SU-DHL-6 (cell line): Measurements from ENCODE around the gene DEFB119.

Experiments used
- H2AFZ ChIP-seq: fragments of 200-600 bp; sonication (generic); 2 replicates; pipeline ENCODE4 v1.6.1; 2014; ENCODE audit warnings: low read depth, mild to moderate bottlenecking, moderate library complexity, mixed read lengths, antibody characterized with exemption, low read length; ENCODE audit not compliant: severe bottlenecking
- H3F3A ChIP-seq: fragments of 200-600 bp; shearing (Covaris generic); 2 replicates; pipeline ENCODE4 v1.6.0; 2016; ENCODE audit warnings: antibody characterized with exemption, mild to moderate bottlenecking; ENCODE audit not compliant: insufficient read depth
- H3K27ac ChIP-seq: fragments of 200-600 bp; sonication (generic); 2 replicates; pipeline ENCODE4 v1.5.1; 2016; ENCODE audit warnings: low read depth, mild to moderate bottlenecking, low read length, moderate library complexity, mixed read lengths
- H3K27me3 ChIP-seq: fragments of 200-600 bp; sonication (generic), shearing (Covaris generic); 2 replicates; pipeline ENCODE4 v1.6.0; 2014; ENCODE audit warnings: mild to moderate bottlenecking, low read length
- H3K36me3 ChIP-seq: fragments of 200-600 bp; sonication (generic); 2 replicates; pipeline ENCODE4 v1.6.1; 2014; ENCODE audit warnings: mild to moderate bottlenecking, low read length, mixed read lengths
- H3K4me2 ChIP-seq: fragments of 300-600, 200-600 bp; shearing (Covaris generic), sonication (generic); 2 replicates; pipeline ENCODE4 v1.6.0; 2014; ENCODE audit warnings: low read length, low read depth, mild to moderate bottlenecking; ENCODE audit not compliant: poor library complexity, severe bottlenecking
- H3K4me3 ChIP-seq: fragments of 200-600 bp; sonication (generic); 2 replicates; pipeline ENCODE4 v1.5.1; 2014; ENCODE audit warnings: antibody characterized with exemption, low read length, mild to moderate bottlenecking, mixed read lengths; ENCODE audit not compliant: insufficient read depth, poor library complexity, severe bottlenecking
- H3K79me2 ChIP-seq: fragments of 200-600 bp; sonication (generic); 2 replicates; pipeline ENCODE4 v1.6.1; 2014; ENCODE audit warnings: mild to moderate bottlenecking, low read length, moderate library complexity; ENCODE audit not compliant: insufficient read depth
- H3K9ac ChIP-seq: fragments of 200-600 bp; sonication (generic); 2 replicates; pipeline ENCODE4 v1.7.0; 2014; ENCODE audit warnings: mild to moderate bottlenecking, low read length
- H3K9me2 ChIP-seq: fragments of 200-600 bp; sonication (generic); replicated peaks from 2 replicates; pipeline ENCODE4 v1.6.1; 2014; ENCODE audit warnings: low read length; ENCODE audit not compliant: insufficient read depth
- H3K9me3 ChIP-seq: fragments of 200-600 bp; sonication (generic); 2 replicates; pipeline ENCODE4 v1.6.1; 2014; ENCODE audit warnings: low read length, mixed read lengths; ENCODE audit not compliant: insufficient read depth
- H4K20me1 ChIP-seq: fragments of 200-600 bp; sonication (generic); 2 replicates; pipeline ENCODE4 v1.6.1; 2014; ENCODE audit warnings: low read depth, mild to moderate bottlenecking, antibody characterized with exemption, low read length, moderate library complexity, mixed read lengths
- EZH2phosphoT487 ChIP-seq: fragments of 200-600 bp; sonication (generic), shearing (Covaris generic); conservative IDR thresholded peaks from 2 replicates; pipeline ENCODE4 v1.6.1; 2018; ENCODE audit warnings: mild to moderate bottlenecking, antibody characterized with exemption, low read length, moderate library complexity, mixed read lengths
- TF ChIP-seq, protein P1 (sequence below): fragments of 200-600 bp; sonication (generic); IDR thresholded peaks from one replicate; pipeline ENCODE4 v1.5.1; 2017; ENCODE audit warnings: antibody characterized with exemption, mild to moderate bottlenecking, low read length, moderate library complexity; ENCODE audit not compliant: insufficient read depth, poor library complexity, severe bottlenecking

Gene DEFB119

DNA sequence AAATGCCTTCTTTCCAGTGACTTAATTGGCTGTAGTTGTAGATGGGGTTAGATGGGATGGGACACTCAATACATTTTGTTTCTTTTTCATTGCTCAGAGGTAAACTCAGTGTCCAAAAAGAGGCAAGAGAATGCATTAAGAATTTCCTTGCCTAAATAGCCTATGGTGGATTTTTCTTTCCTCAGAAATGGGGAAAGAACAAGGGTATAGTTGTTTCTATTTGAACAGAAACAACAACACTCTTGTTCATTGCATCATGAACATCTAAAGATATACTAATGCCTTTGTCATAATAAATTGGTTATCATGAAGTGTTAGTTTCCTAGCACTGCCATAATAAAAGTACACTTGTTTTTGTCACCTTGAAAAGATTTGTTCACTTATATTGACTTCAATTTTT lies 35.4 kb upstream of the DEFB119 start:
- no peak for TF ChIP-seq EZH2phosphoT487
- TF ChIP-seq, protein P1, sequence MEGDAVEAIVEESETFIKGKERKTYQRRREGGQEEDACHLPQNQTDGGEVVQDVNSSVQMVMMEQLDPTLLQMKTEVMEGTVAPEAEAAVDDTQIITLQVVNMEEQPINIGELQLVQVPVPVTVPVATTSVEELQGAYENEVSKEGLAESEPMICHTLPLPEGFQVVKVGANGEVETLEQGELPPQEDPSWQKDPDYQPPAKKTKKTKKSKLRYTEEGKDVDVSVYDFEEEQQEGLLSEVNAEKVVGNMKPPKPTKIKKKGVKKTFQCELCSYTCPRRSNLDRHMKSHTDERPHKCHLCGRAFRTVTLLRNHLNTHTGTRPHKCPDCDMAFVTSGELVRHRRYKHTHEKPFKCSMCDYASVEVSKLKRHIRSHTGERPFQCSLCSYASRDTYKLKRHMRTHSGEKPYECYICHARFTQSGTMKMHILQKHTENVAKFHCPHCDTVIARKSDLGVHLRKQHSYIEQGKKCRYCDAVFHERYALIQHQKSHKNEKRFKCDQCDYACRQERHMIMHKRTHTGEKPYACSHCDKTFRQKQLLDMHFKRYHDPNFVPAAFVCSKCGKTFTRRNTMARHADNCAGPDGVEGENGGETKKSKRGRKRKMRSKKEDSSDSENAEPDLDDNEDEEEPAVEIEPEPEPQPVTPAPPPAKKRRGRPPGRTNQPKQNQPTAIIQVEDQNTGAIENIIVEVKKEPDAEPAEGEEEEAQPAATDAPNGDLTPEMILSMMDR: no peak
- H3K4me3 ChIP-seq: no peak overlapping the region
- no peaks in the 10 kb centered on the region for H3K9me3 ChIP-seq
- no peak overlapping the region for H3K9ac ChIP-seq
- H4K20me1 ChIP-seq: no peaks in the 10 kb centered on the region
- H3K79me2 ChIP-seq: no peaks in the 10 kb centered on the region
- H3K9me2 ChIP-seq: no peaks in the 10 kb centered on the region
- H3F3A ChIP-seq: no peaks in the 10 kb centered on the region
- no peak overlapping the region for H3K4me2 ChIP-seq
- H2AFZ ChIP-seq: no peak overlapping the region
- no peaks in the 10 kb centered on the region for H3K36me3 ChIP-seq
- no peaks in the 10 kb centered on the region for H3K27me3 ChIP-seq
- no peak overlapping the region for H3K27ac ChIP-seq

DNA sequence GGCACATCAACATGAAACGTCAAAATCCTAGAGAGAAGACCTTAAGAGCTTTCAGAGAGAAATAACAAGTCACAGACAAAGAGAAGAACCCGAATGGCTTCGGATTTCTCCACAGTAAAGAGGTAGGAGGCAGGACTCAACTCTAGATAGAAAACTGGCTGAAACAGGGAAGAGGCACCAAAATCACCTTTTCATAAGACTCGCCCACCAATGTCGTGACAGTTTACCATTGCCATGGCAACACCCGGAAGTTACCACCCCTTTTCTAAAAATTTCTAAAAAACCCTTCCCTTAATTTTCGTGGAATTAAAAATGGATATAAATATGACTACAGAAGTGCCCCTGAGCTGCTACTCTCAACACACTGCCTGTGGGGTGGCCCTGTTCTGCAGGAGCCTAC lies 27.9 kb upstream of the DEFB119 start:
- no peaks in the 10 kb centered on the region for H3K79me2 ChIP-seq
- H3K4me3 ChIP-seq: no peak overlapping the region
- no peaks in the 10 kb centered on the region for H3K27me3 ChIP-seq
- H2AFZ ChIP-seq: no peak overlapping the region
- no peaks in the 10 kb centered on the region for H3K9me2 ChIP-seq
- H3K9ac ChIP-seq: no peak overlapping the region
- no peak overlapping the region for H3K4me2 ChIP-seq
- H3K9me3 ChIP-seq: no peaks in the 10 kb centered on the region
- H3F3A ChIP-seq: no peaks in the 10 kb centered on the region
- no peaks in the 10 kb centered on the region for H3K36me3 ChIP-seq
- H3K27ac ChIP-seq: no peak overlapping the region
- no peak for TF ChIP-seq EZH2phosphoT487
- TF ChIP-seq, protein P1: no peak
- no peaks in the 10 kb centered on the region for H4K20me1 ChIP-seq

DNA sequence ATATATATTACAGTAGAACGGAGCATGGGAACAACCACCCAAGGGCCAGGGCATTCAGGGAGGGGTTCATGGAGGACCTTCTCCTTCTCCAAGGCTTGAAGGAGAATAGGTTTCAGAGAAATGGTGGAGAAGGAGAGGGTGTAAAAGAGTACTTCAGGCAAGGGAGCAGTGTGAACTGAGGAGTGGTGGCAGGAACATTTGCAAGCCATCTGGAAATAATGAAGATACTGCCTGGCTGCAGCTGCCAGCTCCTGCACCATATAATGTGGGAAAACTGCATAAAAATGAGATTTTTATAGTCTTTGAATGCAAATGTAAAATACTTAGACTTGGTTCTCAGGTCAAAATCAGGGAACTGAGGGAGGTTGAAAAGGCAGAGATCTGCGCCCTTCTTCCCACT lies 25.3 kb upstream of the DEFB119 start:
- Histone ChIP-seq H3K9me2 (no peaks in the 10 kb centered on the region), H3K27ac (no peak overlapping the region), H3K4me2 (no peak overlapping the region), H3K9ac (no peak overlapping the region), H3K36me3 (no peaks in the 10 kb centered on the region), H3K79me2 (no peaks in the 10 kb centered on the region), H3F3A (no peaks in the 10 kb centered on the region), H3K9me3 (no peaks in the 10 kb centered on the region), H4K20me1 (no peaks in the 10 kb centered on the region), H3K4me3 (no peak overlapping the region), H2AFZ (no peak overlapping the region), H3K27me3 (no peaks in the 10 kb centered on the region)
- no peak for TF ChIP-seq EZH2phosphoT487
- TF ChIP-seq, protein P1: no peak
